ENCODE data around the gene GPR32. TPM values are rescaled to one million over a fixed set of nuclear protein-coding genes. Genes with fewer than 3 reads are reported as not detected.

The GPR32 gene
- polyA plus RNA-seq, 3 donors, result not detected

DNA sequence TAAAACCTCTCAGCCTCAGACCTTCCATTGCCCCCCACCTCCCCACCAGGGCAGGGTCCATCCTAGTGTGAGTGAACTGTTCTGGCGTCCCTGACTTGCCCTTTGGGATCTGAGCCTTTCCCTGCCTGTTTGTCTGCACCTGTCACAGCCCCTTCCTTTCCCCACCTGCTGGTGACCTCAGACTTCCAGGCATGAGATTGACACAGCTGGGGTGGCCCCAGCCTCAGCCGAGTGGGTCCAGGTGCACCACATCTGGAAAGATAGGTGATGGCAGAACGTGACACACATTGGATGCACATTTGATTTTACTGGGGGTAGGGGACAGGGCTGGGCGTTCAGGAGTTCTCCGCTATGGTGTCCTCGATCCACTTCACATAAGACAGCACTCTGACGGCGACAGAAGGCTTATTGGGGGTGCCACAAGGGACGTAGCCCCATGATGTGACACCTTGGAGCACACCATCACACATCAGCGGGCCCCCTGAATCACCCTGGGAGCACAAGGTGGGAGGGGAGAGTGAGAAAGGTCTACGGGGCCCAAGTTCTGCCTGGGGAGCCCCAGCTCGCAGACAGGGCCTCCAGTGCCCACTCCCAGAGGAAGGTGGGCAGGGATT lies 48.7 kb downstream of the GPR32 start:
- no peaks in the 10 kb centered on the region for H3K79me2 ChIP-seq (ENCODE audit: insufficient read depth, low read length)
- intact Hi-C loops (cut with micrococcal nuclease), result no loop called here
- H3K27me3 Mint-ChIP-seq (ENCODE audit: low read depth in 3 of 3), result peaks cover 81 to 82% (median 82%) of the 10 kb centered on the region in 3 donors
- peaks cover 0 to 3% of the 10 kb centered on the region in 2 donors for H3K36me3 Mint-ChIP-seq
- TF ChIP-seq, protein P1, sequence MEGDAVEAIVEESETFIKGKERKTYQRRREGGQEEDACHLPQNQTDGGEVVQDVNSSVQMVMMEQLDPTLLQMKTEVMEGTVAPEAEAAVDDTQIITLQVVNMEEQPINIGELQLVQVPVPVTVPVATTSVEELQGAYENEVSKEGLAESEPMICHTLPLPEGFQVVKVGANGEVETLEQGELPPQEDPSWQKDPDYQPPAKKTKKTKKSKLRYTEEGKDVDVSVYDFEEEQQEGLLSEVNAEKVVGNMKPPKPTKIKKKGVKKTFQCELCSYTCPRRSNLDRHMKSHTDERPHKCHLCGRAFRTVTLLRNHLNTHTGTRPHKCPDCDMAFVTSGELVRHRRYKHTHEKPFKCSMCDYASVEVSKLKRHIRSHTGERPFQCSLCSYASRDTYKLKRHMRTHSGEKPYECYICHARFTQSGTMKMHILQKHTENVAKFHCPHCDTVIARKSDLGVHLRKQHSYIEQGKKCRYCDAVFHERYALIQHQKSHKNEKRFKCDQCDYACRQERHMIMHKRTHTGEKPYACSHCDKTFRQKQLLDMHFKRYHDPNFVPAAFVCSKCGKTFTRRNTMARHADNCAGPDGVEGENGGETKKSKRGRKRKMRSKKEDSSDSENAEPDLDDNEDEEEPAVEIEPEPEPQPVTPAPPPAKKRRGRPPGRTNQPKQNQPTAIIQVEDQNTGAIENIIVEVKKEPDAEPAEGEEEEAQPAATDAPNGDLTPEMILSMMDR (IDR thresholded peaks at IDR 0.05), result no peak
- peak overlapping the region; percentile 76 to 92 for H3K4me3 Mint-ChIP-seq
- H3K4me1 Mint-ChIP-seq, result peaks cover 29% of the 10 kb centered on the region
- peak overlapping the region in 1 of 3 experiments; percentile 76 for H3K4me3 ChIP-seq (replicated peaks in 1 of 3; ENCODE audit: low read depth in 2 of 3, low read length in 3 of 3)
- no peak overlapping the region for H3K27ac ChIP-seq (ENCODE audit: low read depth in 1 of 2, low read length in 2 of 2)
- H3K9me3 Mint-ChIP-seq, result peaks cover 3 to 24% (median 14%) of the 10 kb centered on the region in 7 donors
- H3K9me3 ChIP-seq (replicated peaks in 1 of 2; ENCODE audit: control insufficient read depth in 1 of 2, insufficient read depth in 1 of 2, low read length in 2 of 2), result peaks cover 5 to 6% of the 10 kb centered on the region in 2 donors
- H3K36me3 ChIP-seq (replicated peaks in 1 of 2; ENCODE audit: control insufficient read depth in 1 of 2, insufficient read depth in 2 of 2, low read length in 2 of 2), result no peaks in the 10 kb centered on the region
- WGBS (ENCODE audit: insufficient coverage), result 81% methylated on average over 5 of the region's 12 CpGs
- no peak overlapping the region for H2AFZ ChIP-seq (ENCODE audit: insufficient read depth, low read depth, low read length, poor library complexity, severe bottlenecking)
- peak overlapping the region; percentile 83 for H3K4me2 ChIP-seq (replicated peaks; ENCODE audit: extremely low read depth, low read length, poor library complexity, severe bottlenecking)
- peaks cover 0 to 56% of the 10 kb centered on the region in 2 donors for H3K27me3 ChIP-seq (ENCODE audit: control insufficient read depth in 2 of 2, insufficient read depth in 2 of 2, low read length in 2 of 2)
- H3K4me1 ChIP-seq (ENCODE audit: control insufficient read depth in 1 of 2, insufficient read depth in 2 of 2, low read length in 2 of 2), result peaks cover 21 to 27% of the 10 kb centered on the region in 2 donors
- H4K20me1 ChIP-seq (ENCODE audit: insufficient read depth, low read length), result no peaks in the 10 kb centered on the region
- DNase-seq, result no peak
- H3K9ac ChIP-seq (ENCODE audit: insufficient read depth, low read length, poor library complexity, severe bottlenecking), result no peak overlapping the region
- peak overlapping the region in 1 of 7 donors; percentile 55 for H3K27ac Mint-ChIP-seq

DNA sequence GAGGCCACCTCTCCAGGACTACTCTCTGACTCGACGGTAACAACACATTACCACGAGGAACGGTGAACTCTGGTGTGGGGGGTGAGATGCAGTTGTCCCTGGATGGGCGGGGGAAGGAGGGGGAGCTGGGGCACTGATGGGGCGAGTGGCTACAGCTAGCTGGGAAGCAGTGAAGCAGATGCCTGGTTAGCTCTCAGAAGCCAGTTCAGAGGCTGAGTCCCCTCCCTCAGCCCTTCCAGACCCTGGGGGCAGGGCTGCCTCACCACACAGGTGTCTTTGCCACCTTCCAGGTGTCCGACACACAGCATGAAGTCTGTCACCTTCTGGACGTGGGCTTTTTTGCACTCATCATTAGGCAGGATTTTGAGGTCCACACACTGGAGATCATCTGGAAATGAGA lies 49.4 kb downstream of the GPR32 start:
- Mint-ChIP-seq H3K27ac (no peak overlapping the region), H3K36me3 (peaks cover 0 to 3% of the 10 kb centered on the region in 2 donors), H3K4me1 (peaks cover 29% of the 10 kb centered on the region), H3K9me3 (peaks cover 3 to 24% (median 14%) of the 10 kb centered on the region in 7 donors), H3K4me3 (peak overlapping the region in 1 of 2 donors; percentile 92), H3K27me3 (ENCODE audit: low read depth in 3 of 3) (peaks cover 78 to 82% (median 82%) of the 10 kb centered on the region in 3 donors)
- 32% methylated on average over 6 of the region's 8 CpGs for WGBS (ENCODE audit: insufficient coverage)
- H3K27ac ChIP-seq (ENCODE audit: low read depth in 1 of 2, low read length in 2 of 2), result no peak overlapping the region
- TF ChIP-seq, protein P1 (IDR thresholded peaks at IDR 0.05), result no peak
- H3K79me2 ChIP-seq (ENCODE audit: insufficient read depth, low read length), result no peaks in the 10 kb centered on the region
- no peaks in the 10 kb centered on the region for H3K36me3 ChIP-seq (replicated peaks in 1 of 2; ENCODE audit: control insufficient read depth in 1 of 2, insufficient read depth in 2 of 2, low read length in 2 of 2)
- no peak overlapping the region for H3K4me2 ChIP-seq (replicated peaks; ENCODE audit: extremely low read depth, low read length, poor library complexity, severe bottlenecking)
- peaks cover 5 to 6% of the 10 kb centered on the region in 2 donors for H3K9me3 ChIP-seq (replicated peaks in 1 of 2; ENCODE audit: control insufficient read depth in 1 of 2, insufficient read depth in 1 of 2, low read length in 2 of 2)
- no peak overlapping the region for H3K9ac ChIP-seq (ENCODE audit: insufficient read depth, low read length, poor library complexity, severe bottlenecking)
- no peak overlapping the region for H3K4me3 ChIP-seq (replicated peaks in 1 of 3; ENCODE audit: low read depth in 2 of 3, low read length in 3 of 3)
- no peak overlapping the region for H2AFZ ChIP-seq (ENCODE audit: insufficient read depth, low read depth, low read length, poor library complexity, severe bottlenecking)
- peaks cover 0 to 55% of the 10 kb centered on the region in 2 donors for H3K27me3 ChIP-seq (ENCODE audit: control insufficient read depth in 2 of 2, insufficient read depth in 2 of 2, low read length in 2 of 2)
- peaks cover 21 to 27% of the 10 kb centered on the region in 2 donors for H3K4me1 ChIP-seq (ENCODE audit: control insufficient read depth in 1 of 2, insufficient read depth in 2 of 2, low read length in 2 of 2)
- intact Hi-C loops (cut with micrococcal nuclease), result no loop called here
- no peak for DNase-seq
- no peaks in the 10 kb centered on the region for H4K20me1 ChIP-seq (ENCODE audit: insufficient read depth, low read length)

Measured in CD14-positive monocyte (primary cell).